Measurements from ENCODE around the gene CBX8.

Gene CBX8

DNA sequence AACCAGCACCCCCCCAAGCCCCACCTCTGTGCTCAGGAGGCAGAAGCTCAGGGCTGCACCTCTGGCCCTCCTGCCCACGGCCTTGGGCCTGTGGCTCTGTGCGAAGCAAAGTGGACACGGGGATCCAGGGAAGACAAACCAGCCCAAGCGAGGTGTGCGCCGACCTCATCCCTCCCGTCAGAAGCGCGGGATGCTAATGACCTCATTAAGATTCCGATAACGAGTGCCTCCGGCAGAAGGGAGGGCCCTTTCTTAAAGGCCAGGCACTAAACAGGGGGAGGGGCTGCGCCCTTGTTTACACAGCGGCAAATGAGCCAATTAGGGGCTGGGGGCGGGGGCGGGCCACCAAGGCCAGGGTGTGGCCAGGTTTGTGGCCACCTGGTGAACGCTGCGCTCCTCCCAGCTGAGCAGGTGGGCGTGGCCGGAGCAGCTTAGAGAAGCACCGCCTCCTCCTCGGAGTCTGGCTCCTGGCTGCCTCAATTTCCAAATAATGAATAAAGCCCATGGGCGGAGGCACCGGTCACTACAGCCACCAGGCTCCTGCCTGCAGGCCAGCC is 39.2 kb upstream of the CBX8 start:
- DNase-seq (ENCODE audit: extremely low read depth in 1 of 2, low read depth in 1 of 2), result no peak

DNA sequence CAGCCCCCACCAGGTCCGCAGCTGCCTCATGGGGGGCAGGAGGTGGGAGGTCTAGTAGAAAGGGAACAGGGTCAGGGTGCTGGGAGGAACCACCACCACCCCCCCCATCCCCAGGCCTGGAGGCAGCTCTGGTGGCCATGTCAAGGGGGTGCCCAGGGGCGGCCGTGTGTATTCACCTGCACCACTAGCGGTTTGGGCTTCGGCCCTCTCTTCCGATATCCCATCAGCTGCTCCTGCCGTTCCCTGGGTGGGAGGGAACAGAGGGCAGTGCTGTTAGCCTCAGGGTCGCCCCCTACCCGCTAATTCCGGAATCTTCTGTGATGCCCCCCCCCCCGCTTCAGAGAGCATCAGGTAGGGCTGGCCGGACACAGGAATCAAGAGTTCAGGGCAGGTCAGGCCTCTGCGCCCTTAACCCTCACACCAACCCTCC is 38.6 kb upstream of the CBX8 start:
- no peak for DNase-seq (ENCODE audit: extremely low read depth in 1 of 2, low read depth in 1 of 2)

GRCh38 chr17:79834565-79835469 is 37.9 kb upstream of the CBX8 start:
- DNase-seq (ENCODE audit: extremely low read depth in 1 of 2, low read depth in 1 of 2), result no peak

GRCh38 chr17:79833744-79834564 is 37.1 kb upstream of the CBX8 start:
- DNase-seq (ENCODE audit: extremely low read depth in 1 of 2, low read depth in 1 of 2), result no peak

GRCh38 chr17:79833110-79833450 is 36.2 kb upstream of the CBX8 start:
- no peak for DNase-seq (ENCODE audit: extremely low read depth in 1 of 2, low read depth in 1 of 2)

- no peak for DNase-seq (ENCODE audit: extremely low read depth in 1 of 2, low read depth in 1 of 2)
These were observed 35.6 kb upstream of the CBX8 start for GRCh38 chr17:79832218-79833109.

DNA sequence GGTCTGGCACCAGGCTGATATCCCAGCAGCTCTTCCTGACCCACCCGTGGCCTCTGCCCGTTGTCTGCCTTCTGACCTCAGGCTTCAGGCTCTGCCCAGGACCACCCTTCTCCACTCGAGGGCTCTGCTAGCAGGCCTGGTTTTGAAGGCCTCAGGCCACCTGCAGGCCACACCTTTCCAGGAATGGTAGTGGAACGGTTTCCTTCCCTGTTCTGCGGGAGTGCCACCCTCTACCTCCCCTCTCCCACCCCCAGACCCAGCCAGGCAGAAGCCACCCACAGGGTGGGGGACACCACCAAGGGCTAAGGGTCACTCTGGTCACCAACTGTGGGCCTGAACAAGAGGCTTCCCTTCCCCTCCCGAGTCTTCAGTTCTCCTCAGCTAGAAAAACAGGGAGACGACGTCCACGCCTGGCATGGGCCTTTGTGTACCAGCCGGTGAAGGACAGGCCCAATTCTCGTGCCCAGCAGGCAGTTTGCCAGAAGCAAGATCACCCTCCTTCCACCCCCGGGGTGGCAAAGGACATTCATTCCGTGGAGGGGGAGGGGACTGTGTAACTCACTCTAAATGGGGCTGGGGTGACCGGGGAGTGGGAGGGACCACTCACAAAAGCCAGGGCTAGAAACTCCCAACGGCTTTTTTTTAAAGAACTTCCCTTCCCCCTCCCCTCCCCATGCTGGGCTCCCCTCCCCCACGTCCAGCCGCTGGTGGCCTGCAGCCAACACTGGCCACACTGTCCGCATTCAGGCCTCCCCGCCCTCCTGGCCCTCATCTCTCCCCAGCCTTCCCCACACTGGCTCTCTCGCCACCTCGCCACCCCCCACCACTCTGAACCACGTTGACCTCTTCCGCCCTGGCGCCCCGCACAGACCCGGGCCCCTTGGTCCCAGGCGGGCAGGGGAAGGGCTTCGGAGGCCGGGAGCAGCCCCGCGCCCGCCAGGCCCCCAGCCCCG is 34.7 kb upstream of the CBX8 start:
- no peak for DNase-seq (ENCODE audit: extremely low read depth in 1 of 2, low read depth in 1 of 2)

DNA sequence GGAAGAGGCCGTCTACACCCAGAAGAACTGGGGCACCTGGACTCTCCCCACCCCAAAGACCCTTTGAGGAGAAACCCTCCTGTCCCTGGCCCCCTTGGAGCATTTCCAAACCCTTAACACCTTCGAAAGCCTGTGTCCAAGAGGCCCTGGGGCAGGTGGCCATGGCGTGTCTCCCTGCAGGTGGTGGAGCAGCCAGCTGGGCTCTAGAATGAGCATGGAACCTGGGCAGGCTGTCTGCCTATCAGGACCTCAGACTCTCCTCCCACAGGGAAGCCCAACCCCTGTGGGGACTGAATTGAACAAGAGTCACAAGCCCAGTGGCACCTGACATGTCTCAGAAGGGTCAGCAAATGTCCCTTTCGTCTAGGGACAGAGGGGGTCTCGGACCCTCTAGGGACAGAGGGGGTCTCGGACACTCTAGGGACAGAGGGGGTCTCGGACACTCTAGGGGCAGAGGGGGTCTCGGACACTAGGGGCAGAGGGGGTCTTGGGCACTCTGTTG is 33.9 kb upstream of the CBX8 start:
- no peak for DNase-seq (ENCODE audit: extremely low read depth in 1 of 2, low read depth in 1 of 2)

DNA sequence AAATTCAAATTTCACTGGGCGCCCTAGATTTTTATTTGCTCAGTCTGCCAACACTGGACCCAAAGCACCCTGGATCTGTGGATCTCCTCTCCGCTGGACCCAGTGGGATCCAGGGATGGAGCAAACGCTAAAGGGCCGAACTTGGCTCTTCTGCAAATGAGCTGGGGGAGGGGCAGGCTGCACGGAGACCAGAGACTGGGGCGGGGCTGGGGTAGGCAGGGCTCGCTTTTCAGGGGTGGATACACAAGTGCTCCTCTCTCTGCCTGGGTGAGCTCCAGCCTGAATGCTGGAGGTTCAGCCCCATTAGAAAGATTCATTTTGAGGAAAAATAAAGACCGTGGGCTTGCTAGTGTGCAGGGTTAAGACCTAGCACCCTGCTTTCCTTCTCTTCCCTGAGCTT is 33.4 kb upstream of the CBX8 start:
- DNase-seq (ENCODE audit: extremely low read depth in 1 of 2, low read depth in 1 of 2), result no peak

- no peak for DNase-seq (ENCODE audit: extremely low read depth in 1 of 2, low read depth in 1 of 2)
These were observed 32.6 kb upstream of the CBX8 start for GRCh38 chr17:79829457-79829856.

DNA sequence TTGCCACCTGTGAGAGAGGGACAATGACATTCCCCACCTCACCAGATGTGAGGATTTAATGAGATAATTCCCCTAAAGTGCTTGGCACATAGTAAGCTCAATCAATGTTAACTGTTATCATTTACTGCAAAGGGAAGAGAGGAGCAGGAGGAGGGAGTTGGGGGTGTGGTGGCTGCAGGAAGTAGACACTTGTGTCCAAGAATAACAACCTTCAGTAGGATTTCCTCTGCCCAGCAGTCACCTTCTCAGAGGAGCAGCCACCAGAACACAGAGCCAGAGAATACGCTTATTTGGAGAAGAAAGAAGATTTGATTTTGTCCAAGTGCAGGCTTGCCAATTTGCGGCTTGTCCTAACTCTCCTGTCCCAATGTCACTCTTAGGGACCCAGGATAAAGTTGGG is 32.1 kb upstream of the CBX8 start:
- DNase-seq (ENCODE audit: extremely low read depth in 1 of 2, low read depth in 1 of 2), result no peak

DNA sequence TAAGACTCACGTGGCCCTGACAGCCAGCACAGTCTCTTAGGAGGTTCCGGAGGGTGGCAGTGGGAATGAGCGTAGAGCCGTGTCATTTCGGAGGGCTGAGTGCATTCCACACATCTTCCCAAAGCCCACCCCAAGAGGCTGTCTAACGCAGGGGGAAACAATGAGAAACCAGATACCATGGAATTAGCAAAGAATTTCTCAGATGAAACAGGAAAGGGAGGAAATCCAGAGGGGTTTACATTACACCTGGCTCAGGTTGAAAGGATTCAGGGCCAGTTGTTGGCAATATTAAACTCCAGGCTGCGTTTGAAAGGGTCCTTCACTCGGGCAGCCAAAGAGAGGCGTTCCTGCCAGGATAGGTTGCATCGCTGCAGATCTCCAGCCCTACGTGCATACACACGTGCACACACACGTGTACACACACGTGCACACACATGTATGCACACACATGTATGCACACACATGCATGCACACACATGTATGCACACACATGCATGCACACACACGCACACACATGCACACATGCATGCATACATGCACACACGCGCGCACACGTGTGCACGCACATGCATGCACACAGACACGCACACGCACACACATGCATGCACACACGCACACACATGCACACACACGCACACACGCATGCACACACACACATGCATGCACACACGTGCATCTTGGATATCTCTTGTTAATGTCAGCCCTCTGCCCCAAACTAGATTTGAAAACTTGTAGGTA is 30.1 kb upstream of the CBX8 start:
- no peak for DNase-seq (ENCODE audit: extremely low read depth in 1 of 2, low read depth in 1 of 2)

GRCh38 chr17:79826204-79826680 is 29.4 kb upstream of the CBX8 start:
- no peak for DNase-seq (ENCODE audit: extremely low read depth in 1 of 2, low read depth in 1 of 2)

GRCh38 chr17:79825580-79825921 is 28.7 kb upstream of the CBX8 start:
- no peak for DNase-seq (ENCODE audit: extremely low read depth in 1 of 2, low read depth in 1 of 2)

DNA sequence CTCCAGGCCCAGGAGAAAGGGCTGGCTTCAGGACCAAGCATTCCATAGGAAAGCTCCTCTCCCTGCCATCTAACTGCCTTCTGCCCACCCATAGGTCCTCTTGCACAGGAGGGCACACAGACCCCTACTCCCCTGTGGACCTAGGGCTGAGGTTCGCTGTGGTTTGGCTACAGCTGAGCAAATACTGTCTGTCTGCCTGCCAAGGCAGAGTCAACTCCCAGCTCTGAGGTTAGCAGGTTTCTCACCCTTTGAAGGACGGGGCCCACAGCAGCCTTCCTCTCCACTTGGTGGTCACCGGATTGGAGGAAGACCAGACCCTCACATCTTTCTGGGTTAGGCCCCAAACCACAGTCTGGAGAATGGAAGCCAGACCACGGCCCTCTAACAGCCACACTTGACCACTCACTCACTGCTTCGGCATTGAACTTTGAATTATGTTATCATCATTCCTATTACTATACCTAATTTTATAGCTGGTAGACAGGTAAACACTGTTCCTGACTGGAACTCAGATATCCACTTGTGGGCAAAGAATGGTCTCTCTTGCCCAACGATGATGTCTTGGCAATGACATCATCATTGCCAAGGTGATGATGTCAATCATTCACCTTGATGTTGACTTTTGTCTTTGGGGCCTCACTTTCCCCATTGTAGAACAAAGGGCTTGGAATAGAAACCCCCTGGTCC is 28.2 kb upstream of the CBX8 start:
- no peak for DNase-seq (ENCODE audit: extremely low read depth in 1 of 2, low read depth in 1 of 2)

DNA sequence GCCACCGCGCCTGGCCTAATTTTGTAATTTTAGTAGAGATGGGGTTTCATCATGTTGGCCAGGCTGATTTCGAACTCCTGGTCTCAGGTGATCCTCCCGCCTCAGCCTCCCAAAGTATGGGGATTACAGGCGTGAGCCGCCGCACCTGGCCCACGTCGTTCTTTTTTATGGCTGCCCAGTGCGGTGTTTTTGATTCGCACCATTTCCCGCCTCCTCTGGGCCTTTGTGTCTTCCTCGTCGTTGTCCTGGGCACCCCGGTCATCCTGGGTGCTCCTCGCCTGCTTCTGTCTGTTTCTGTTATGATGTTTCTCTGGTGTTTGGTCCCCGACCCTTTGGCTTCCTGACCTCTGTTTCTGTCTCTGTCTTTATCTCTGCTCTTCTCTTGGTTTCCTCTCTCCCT is 27.4 kb upstream of the CBX8 start:
- DNase-seq (ENCODE audit: extremely low read depth in 1 of 2, low read depth in 1 of 2), result no peak

- DNase-seq (ENCODE audit: extremely low read depth in 1 of 2, low read depth in 1 of 2), result no peak
These were observed 25.8 kb upstream of the CBX8 start for GRCh38 chr17:79822583-79823124.
